ENCODE results near the gene CHMP5. TPM values are rescaled to one million over a fixed set of nuclear protein-coding genes. Genes with fewer than 3 reads are reported as not detected.

CHMP5 gene
- total RNA-seq, 1 experiment from 2014 or later, result 47.6 TPM

DNA sequence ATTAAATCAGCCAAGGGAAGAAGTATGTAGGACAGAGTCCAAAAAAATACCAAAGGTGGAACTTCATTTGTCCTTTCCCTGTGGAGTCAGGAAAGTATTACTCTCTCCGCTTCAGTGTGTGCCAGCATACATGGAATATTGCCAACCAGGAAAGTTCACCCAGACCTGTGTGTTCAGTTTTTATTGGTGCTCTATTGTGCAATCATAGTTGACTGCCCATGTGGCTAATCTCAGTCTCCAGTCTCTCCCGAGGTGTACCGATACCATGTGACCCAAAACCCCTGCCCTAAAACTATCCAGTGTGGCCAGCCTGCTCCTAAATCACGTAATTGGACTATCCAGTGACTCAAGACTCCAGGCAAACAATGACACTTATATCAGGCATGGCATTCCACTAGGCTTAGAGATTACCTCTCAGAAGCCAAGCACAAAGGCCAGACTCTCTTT is 64.3 kb downstream of the CHMP5 start:
- TF ChIP-seq, protein P1, sequence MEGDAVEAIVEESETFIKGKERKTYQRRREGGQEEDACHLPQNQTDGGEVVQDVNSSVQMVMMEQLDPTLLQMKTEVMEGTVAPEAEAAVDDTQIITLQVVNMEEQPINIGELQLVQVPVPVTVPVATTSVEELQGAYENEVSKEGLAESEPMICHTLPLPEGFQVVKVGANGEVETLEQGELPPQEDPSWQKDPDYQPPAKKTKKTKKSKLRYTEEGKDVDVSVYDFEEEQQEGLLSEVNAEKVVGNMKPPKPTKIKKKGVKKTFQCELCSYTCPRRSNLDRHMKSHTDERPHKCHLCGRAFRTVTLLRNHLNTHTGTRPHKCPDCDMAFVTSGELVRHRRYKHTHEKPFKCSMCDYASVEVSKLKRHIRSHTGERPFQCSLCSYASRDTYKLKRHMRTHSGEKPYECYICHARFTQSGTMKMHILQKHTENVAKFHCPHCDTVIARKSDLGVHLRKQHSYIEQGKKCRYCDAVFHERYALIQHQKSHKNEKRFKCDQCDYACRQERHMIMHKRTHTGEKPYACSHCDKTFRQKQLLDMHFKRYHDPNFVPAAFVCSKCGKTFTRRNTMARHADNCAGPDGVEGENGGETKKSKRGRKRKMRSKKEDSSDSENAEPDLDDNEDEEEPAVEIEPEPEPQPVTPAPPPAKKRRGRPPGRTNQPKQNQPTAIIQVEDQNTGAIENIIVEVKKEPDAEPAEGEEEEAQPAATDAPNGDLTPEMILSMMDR (conservative IDR thresholded peaks at IDR 0.05), result no peak
- H3K4me2 ChIP-seq (ENCODE audit: insufficient read depth, insufficient read length, low read length), result no peak overlapping the region

More for the DNA sequence above, 64.3 kb downstream of the CHMP5 start:
- Histone ChIP-seq H2AFZ (ENCODE audit: low read length) (no peak overlapping the region), H2BK20ac (ENCODE audit: low read depth, low read length, poor library complexity, severe bottlenecking) (no peak overlapping the region), H3K79me2 (ENCODE audit: insufficient read depth, low read length) (no peaks in the 10 kb centered on the region), H3K9me3 (ENCODE audit: control insufficient read depth, low read depth, low read length) (no peaks in the 10 kb centered on the region), H3K79me1 (ENCODE audit: insufficient read depth, low read depth, low read length, poor library complexity, severe bottlenecking) (no peaks in the 10 kb centered on the region), H3K27ac (ENCODE audit: insufficient read length, low read depth, low read length) (no peak overlapping the region), H3K23me2 (ENCODE audit: insufficient read length, low read depth, low read length, poor library complexity, severe bottlenecking) (no peaks in the 10 kb centered on the region), H3K4ac (ENCODE audit: low read depth, low read length) (no peak overlapping the region), H2BK12ac (ENCODE audit: insufficient read length, low read depth, low read length) (no peak overlapping the region), H3K9ac (ENCODE audit: extremely low read depth, insufficient read length, low read length) (no peak overlapping the region), H2BK5ac (ENCODE audit: insufficient read length, low read length) (no peak overlapping the region), H4K5ac (ENCODE audit: insufficient read length, low read depth, low read length) (no peak overlapping the region), H2AK5ac (ENCODE audit: insufficient read length, low read length) (no peak overlapping the region), H3K23ac (ENCODE audit: insufficient read length, low read depth, low read length) (no peak overlapping the region), H4K91ac (ENCODE audit: insufficient read length, low read depth, low read length) (no peak overlapping the region), H3K56ac (ENCODE audit: insufficient read length, low read depth, low read length) (no peak overlapping the region), H2BK15ac (ENCODE audit: low read depth, low read length) (no peak overlapping the region), H3K27me3 (ENCODE audit: insufficient read depth, low read length) (no peaks in the 10 kb centered on the region), H4K20me1 (ENCODE audit: control insufficient read depth, insufficient read depth, insufficient read length) (no peaks in the 10 kb centered on the region), H4K8ac (replicated peaks; ENCODE audit: insufficient read length, low read depth, low read length) (no peak overlapping the region), H3K4me1 (ENCODE audit: insufficient read depth, low read length) (no peaks in the 10 kb centered on the region), H3T11ph (ENCODE audit: low read length) (no peak overlapping the region), H2BK120ac (ENCODE audit: low read depth, low read length, poor library complexity, severe bottlenecking) (no peak overlapping the region), H3K14ac (ENCODE audit: insufficient read depth, low read length) (no peak overlapping the region), H3K18ac (ENCODE audit: insufficient read length, low read depth, low read length) (no peak overlapping the region)
- WGBS (ENCODE audit: extremely low coverage, insufficient read length, low lambda C conversion rate), result no CpG with 5 or more reads among the region's 4 CpGs
- no peaks in the 10 kb centered on the region for H3K27me3 Mint-ChIP-seq (ENCODE audit: low read depth)
- no peaks in the 10 kb centered on the region for H3K4me1 Mint-ChIP-seq
- H3K36me3 Mint-ChIP-seq (ENCODE audit: insufficient read depth in 1 of 3, low read depth in 3 of 3), result peaks cover 26 to 56% (median 55%) of the 10 kb centered on the region in 3 experiments; a peak in 6 of 7 replicates
- no peaks in the 10 kb centered on the region for H3K9me3 Mint-ChIP-seq
- DNase-seq, result no peak
- H3K27ac Mint-ChIP-seq, result no peak overlapping the region
- no peak overlapping the region for H3K4me3 Mint-ChIP-seq

Measured in H9 (cell line).